GM18909 (cell line): ENCODE data around the gene HECTD4.
"Not testable (repeated sequence)": the region's sequence is repeated elsewhere in the genome, so short reads cannot be mapped to it uniquely, and the experiment has no call there.

Experiments used
- ATAC-seq: cut with Tn5 transposase; IDR thresholded peaks from one replicate; pipeline ENCODE4 v1.9.1; 2021; ENCODE audit warnings: mild to moderate bottlenecking; ENCODE audit not compliant: unreplicated experiment, poor library complexity

HECTD4 gene

DNA sequence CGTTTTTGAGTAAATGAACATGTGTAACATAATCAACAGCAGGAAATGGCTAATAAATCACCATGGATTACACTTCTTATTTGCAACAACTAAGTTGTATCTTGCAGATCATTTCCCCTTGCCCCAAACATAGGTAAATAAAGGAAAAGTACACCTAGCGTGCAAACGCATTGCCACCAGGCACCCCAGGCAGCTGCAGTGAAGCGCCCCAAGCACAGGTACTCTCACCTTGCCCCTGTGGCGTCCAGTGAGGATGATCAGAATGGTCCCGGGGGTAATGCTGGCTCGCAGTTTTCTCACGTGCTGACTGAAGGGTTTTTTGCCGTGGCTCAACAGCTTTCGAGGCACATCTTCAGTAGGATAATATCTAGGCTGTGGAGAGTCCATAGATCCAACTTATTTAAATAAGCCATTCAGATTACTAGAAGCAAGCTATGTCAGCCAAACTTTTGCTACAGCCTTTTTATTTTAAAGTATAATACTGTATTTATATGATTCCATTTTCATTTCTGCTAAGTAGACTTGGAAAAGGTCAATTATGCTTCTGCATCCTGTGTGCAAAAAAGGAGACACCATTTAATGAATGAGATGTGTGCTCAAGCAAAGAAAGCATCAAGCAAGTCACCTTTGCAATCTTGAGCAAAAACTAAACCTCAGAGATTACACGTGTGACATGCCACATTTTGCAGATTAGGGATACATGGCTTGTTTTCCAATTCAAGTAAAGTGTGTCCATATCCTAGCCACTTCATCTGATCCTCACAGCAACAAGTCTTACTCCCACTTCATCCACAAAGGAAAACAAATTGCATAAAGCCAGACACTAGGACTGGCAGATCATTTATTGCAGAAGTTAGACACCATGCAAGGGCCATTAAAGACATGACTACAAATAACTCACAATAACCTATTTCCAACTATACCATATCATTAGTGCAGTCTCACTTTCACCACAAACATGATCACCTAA is 24.6 kb upstream of the HECTD4 start:
- ATAC-seq: no peak

GRCh38 chr12:112401903-112402498 is 19.8 kb upstream of the HECTD4 start:
- ATAC-seq: no peak

DNA sequence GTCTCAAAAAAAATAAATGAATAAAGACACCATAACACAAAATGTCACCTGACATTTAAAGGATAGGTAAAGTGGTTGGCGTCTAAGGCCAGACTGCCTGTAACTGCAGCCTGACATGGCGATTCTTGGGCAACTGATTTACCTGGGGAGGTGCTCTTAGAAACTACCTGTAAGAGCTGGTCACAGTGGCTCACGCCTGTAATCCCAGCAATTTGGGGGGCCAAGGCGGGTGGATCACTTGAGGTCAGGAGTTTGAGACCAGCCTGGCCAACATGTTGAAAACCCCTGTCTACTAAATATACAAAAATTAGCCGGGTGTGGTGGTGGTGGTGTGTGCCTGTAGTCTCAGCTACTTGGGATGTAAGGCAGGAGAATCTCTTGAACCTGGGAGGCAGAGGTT is 18.8 kb upstream of the HECTD4 start:
- ATAC-seq: no peak

DNA sequence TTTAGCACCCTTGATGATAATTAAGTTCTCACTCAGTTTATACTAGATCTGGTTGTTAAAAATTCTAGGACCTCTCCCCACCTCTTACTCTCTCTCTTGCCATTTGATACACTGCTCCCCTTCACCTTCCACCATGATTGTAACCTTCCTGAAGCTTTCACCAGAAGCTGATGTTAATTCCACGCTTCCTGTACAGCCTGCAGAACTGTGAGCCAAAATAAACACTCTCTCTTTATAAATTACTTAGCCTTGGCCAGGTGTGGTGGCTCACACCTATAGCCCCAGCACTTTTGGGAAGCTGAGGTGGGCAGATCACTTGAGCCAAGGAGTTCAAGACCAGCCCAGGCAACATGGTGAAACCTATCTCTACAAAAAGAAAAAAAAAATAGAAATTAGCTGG is 11.1 kb upstream of the HECTD4 start:
- no peak for ATAC-seq

- not testable (repeated sequence) for ATAC-seq
These were observed 7.9 kb upstream of the HECTD4 start for GRCh38 chr12:112389922-112390654.

DNA sequence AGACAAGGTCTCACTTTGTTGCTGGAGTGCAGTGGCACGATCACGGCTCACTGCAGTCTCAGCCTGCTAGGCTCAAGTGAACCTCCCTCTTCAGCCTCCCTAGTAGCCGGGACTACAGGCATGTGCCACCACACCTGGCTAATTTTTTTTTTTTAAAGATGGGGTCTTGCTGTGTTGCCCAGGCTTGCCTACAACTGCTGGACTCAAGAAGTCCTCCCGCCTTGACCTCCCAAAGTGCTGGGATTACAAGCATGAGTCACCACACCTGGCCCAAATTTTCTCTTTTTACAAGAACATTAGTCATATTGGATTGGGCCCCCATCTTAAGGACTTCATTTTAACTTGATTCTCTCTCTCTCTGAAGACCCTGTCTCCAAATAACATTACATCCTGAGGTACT is 7.0 kb upstream of the HECTD4 start:
- ATAC-seq: no peak

- ATAC-seq: no peak
These were observed 4.5 kb upstream of the HECTD4 start for GRCh38 chr12:112386726-112387125.

GRCh38 chr12:112382866-112383265 is 635 bp upstream of the HECTD4 start:
- ATAC-seq: no peak

DNA sequence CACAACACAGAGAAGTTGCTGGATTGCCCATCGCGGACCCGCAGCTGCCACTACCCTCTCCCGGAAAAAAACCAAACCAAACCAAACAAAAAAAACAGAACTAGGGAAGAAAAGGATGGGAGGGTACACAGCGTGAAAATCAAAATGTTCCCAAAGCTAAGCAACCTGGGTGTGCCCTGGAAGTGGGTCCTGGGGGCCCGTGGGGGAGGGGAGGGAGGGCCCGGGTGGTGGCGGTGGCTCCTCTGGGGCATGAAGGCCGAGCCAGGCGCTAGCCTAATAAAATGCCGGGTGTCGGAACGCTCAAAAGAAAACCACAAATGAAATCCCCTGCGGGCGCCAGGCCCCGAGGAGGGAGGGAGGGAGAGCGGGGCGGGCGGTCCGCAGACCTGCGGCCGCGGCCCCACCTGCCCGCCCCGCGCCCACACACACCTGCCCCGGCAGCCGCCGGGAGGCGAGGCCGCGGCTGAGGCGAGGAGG is 787 bp downstream of the HECTD4 start:
- ATAC-seq: peak; percentile 55

- ATAC-seq: no peak
These were observed 1.4 kb downstream of the HECTD4 start for GRCh38 chr12:112380663-112381405.

- ATAC-seq: no peak
These were observed 7.1 kb downstream of the HECTD4 start for GRCh38 chr12:112375105-112375504.

DNA sequence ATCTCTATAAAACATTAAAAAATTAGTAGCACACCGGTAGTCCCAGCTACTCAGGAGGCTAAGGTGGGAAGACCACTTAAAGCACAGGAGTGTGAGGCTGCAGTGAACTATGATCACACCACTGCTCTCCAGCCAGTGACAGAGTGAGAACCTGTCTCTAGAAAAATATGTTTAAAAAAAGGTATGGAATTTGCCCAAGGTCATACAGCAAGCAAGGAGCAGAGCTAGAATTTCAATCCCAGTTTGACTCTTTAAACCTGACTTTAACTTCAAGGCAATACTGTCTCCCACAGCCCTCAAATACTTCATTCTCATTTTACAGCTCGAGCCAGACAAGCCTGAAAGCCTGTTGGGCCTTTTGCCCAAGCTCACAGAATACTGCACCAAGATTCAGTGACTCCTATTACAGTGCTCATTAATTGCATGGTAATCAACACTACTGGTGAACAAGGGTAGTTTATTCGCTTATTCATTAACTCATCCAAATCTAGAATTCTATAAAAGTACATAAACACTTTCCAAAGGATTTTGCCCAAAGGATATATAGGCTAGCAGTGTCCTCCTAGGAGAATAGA is 8.0 kb downstream of the HECTD4 start:
- no peak for ATAC-seq

GRCh38 chr12:112370868-112371510 is 11.2 kb downstream of the HECTD4 start:
- ATAC-seq: no peak

DNA sequence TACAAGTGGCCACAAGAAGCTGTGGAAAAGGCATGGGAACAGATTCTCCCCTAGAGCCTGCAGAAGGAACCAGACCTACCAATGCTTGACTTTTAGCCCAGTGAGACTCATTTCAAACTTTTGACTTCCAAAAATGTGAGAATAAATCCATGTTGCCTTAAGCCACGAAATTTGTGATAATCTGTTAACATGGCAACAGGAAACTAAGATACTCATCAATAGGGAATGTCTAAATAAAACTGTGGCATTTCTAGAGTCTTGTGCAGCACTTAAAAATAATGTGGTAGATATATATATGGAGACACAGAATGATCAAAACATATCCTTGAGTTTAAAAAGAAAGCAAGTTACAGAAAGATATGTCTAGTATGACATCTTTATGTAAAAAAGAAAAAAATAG is 12.0 kb downstream of the HECTD4 start:
- no peak for ATAC-seq

GRCh38 chr12:112368856-112369255 is 13.4 kb downstream of the HECTD4 start:
- ATAC-seq: no peak

- no peak for ATAC-seq
These were observed 14.3 kb downstream of the HECTD4 start for GRCh38 chr12:112367965-112368364.

GRCh38 chr12:112362310-112362709 is 19.9 kb downstream of the HECTD4 start:
- ATAC-seq: no peak

- no peak for ATAC-seq
These were observed 21.0 kb downstream of the HECTD4 start for GRCh38 chr12:112361271-112361670.

- no peak for ATAC-seq
These were observed 22.9 kb downstream of the HECTD4 start for GRCh38 chr12:112359290-112359689.
